AML-193 (cell line): ENCODE results near the gene PHRF1.
"Not testable (repeated sequence)": the region's sequence is repeated elsewhere in the genome, so short reads cannot be mapped to it uniquely, and the experiment has no call there.

Source experiments
- DNase-seq, 2 experiments: peaks; one replicate each; lab custom pipeline; 2025; lab: John Stamatoyannopoulos, UW

PHRF1 gene

GRCh38 chr11:559020-559620 lies 17.1 kb upstream of the PHRF1 start:
- no peak for DNase-seq

GRCh38 chr11:559712-560304 lies 16.5 kb upstream of the PHRF1 start:
- no peak for DNase-seq

- DNase-seq, result peak; percentile 77 to 81
Measured at GRCh38 chr11:560305-561147, 15.7 kb upstream of the PHRF1 start, which contains the start of the genes LMNTD2 and RASSF7. LMNTD2 (minus strand) TSS chr11:560738; CDS start chr11:560716, 22 bp downstream. RASSF7 (plus strand) TSS chr11:560970; CDS start chr11:561769, 799 bp downstream.

- DNase-seq, result peak; percentile 10 to 13
Measured at GRCh38 chr11:561148-562003, 14.9 kb upstream of the PHRF1 start.

DNA sequence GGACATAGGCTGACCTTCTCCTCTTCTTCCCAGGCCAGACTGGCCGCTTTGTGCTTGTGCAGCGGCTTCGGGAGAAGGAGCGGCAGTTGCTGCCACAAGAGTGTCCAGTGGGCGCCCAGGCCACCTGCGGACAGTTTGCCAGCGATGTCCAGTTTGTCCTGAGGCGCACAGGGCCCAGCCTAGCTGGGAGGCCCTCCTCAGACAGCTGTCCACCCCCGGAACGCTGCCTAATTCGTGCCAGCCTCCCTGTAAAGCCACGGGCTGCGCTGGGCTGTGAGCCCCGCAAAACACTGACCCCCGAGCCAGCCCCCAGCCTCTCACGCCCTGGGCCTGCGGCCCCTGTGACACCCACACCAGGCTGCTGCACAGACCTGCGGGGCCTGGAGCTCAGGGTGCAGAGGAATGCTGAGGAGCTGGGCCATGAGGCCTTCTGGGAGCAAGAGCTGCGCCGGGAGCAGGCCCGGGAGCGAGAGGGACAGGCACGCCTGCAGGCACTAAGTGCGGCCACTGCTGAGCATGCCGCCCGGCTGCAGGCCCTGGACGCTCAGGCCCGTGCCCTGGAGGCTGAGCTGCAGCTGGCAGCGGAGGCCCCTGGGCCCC lies 14.1 kb upstream of the PHRF1 start:
- DNase-seq, result no peak

- DNase-seq, result no peak
Measured at GRCh38 chr11:563066-563811, 13.0 kb upstream of the PHRF1 start.

DNA sequence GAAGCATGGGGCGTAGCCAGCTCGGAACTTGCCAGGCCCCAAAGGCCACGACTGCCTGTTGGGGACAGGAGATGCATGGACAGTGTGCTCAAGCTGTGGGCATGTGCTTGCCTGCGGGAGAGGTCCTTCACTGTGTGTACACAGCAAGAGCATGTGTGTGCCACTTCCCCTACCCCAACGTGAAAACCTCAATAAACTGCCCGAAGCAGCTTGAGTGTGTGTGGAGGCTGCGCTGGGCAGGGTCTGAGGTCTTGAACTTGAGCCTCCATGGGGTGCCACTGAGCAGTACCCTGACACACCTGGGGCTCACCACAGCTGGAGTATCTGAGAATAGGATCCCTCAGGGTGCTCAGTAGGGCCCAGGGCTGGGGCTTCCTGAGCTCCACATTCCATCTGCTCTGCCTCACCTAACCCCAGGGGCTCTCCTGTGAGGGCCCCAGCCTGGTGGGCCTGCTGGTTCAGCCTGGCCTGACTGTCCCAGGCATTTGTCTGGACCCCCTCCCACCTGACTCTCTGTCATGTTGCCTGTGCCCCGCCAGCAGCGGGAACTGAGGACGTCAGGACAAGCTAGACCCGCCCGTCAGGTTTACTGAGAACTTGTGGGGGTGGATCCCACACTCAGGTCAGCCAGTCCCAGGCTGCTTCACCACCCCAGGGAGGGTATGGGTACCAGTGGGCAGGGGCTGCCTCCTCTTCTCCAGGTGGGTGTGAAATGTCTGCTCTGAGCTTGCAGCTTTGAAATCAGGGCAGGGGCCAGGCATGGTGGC lies 12.3 kb upstream of the PHRF1 start:
- no peak for DNase-seq

DNA sequence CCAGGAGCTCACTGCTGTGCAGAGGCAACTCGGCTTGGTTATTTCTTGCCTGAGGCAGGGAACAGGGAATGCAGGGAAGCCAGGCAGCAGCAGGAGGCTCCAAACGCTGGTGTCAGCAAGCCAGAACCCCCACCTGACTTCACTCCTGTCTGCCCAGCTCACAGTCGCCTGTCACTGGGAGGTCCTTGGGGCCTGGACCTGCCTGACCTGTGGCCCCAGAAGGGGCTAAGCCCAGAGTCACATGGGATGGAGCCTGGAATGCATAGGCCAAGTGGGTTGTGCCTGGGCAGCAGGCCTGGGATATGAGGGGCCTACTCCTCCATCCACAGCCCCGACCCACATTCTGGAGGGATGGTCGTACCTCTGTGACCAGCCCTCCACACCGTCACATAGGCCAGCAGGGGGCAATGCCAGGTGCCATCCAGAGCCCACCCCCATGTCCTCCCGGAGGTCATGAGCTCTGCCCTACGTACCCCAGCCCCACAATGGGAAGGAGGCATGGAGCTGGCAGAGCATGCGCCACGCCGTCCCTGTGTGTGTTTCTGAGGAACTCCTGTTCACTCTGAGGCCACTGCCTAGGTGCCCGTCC lies 10.3 kb upstream of the PHRF1 start:
- DNase-seq, result no peak

GRCh38 chr11:567011-567628 lies 9.2 kb upstream of the PHRF1 start:
- DNase-seq, result no peak

- DNase-seq, result no peak
Measured at GRCh38 chr11:567629-568292, 8.5 kb upstream of the PHRF1 start.

DNA sequence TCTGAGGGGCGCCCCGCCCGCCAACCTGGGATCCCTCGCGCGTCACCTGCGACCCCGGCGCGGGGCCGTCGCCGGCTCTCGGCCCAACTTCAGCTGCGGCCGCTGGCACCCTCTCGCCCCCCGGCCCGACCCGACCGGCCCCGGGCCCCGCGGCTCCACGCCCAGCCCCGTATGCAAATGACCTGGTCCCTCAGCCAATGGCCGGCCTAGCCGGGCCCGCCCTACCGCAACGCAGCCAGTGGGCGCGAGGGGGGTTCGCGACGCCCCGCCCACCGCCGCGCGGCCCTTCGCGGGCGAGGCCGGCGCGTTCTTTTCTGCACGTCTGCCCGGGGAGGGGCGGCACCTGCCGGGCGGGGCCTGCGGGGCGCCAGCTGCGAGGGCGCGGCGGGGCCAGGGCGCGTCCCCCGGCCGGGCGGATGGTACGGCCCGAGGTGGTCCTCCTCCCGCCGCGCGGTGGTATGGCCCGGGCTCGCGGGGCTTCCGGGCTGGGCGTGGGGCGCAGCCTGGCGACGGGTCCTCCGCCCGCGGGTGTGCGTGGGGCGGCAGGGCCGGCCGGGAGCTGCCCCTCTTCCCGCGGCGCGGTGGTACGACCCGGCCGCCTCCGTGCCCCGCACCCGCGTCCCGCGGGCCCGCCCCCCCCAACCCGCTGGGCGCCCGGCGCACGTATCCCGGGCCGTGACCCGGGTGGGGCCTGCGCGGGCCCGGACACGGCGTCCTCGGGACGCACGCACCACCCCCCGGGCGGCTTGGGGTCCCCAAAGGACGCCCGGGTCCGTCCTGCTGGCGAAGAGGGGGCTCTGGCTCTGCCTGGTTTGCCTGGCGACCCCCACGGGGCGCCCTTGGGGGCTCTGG lies 7.7 kb upstream of the PHRF1 start:
- peak; percentile 86 to 89 for DNase-seq

GRCh38 chr11:569158-569885 lies 6.9 kb upstream of the PHRF1 start:
- no peak for DNase-seq

- DNase-seq, result no peak
Measured at GRCh38 chr11:571802-572185, 4.5 kb upstream of the PHRF1 start.

DNA sequence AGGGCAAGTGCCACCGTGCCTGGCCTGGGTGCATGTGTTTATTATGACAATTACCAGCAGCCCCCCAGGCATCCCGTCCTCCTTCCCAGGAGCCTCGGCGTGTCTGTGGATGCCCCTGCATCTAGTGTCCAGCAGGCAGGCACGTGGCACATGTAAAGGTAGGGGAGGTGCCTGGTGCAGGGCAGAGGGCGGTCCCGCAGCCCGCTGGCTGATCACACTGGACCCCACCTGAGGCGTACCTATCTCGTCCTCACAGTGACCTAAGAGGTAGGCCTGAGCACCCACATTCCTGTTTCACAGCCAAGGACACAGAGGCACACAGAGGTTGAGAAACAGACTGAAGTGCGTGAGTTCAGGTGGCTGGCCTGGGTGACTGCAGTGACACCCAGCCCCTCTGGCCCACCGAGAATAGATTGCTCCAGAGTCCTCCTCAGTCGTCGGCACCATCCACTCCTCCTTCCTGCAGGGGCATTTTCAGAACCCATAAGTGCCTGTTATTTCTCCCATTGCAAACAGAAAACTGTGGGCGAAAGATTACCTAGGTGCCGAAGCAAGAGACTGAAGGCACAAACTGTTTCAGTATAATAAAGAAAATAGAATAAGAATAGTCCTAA lies 3.0 kb upstream of the PHRF1 start:
- DNase-seq, result no peak

DNA sequence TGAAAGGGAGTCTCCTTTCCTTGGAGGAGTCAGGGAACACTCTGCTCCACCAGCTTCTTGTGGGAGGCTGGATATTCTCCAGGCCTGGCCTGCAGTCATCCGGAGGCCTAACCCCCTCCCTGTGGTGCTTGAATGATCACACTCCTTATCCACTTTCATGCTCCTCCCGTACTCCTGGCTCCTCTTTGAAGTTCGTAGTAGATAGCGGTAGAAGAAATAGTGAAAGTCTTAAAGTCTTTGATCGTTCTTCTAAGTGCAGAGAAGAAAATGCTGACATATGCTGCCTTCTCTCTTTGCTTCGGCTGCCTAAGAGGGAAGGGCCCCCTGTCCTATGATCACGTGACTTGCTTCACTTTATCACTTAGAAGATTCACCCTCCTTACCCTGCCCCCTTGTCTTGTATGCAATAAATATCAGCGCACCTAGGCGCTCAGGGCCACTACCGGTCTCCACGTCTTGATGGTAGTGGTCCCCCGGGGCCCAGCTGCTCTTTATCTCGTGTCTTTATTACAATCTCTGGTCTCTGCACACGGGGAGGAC lies 2.2 kb upstream of the PHRF1 start:
- not testable (repeated sequence) for DNase-seq

- DNase-seq, result no peak
Measured at GRCh38 chr11:574632-575312, 1.5 kb upstream of the PHRF1 start.
